Upper lobe of right lung (tissue), 1 donor: ENCODE results near the gene MGAT3. TPM values are rescaled to one million over a fixed set of nuclear protein-coding genes. Genes with fewer than 3 reads are reported as not detected.

Experiments used
- ATAC-seq: fragments of 200-7000 bp; cut with Tn5 transposase; one replicate; pipeline ENCODE4 v1.9.1; 2020; ENCODE audit warnings: mild to moderate bottlenecking, moderate library complexity
- DNase-seq: peaks from one replicate; pipeline ENCODE4 v3.0.0-alpha.2; 2020
- H3K27ac ChIP-seq: fragments of 200-600 bp; one replicate; pipeline ENCODE4 v1.8.0; 2022
- H3K27me3 ChIP-seq: fragments of 200-600 bp; one replicate; pipeline ENCODE4 v1.8.0; 2022; ENCODE audit warnings: mild to moderate bottlenecking
- H3K36me3 ChIP-seq: fragments of 200-600 bp; one replicate; pipeline ENCODE4 v1.8.0; 2022
- H3K4me1 ChIP-seq: fragments of 200-600 bp; one replicate; pipeline ENCODE4 v1.8.0; 2022
- H3K4me3 ChIP-seq: fragments of 200-600 bp; one replicate; pipeline ENCODE4 v1.8.0; 2022; ENCODE audit warnings: mild to moderate bottlenecking
- H3K9me3 ChIP-seq: fragments of 200-600 bp; one replicate; pipeline ENCODE4 v1.8.0; 2022
- intact Hi-C: fragments of 100-400 bp; cut with DNase I; formaldehyde crosslinking; loops from one replicate; pipeline ENCODE4 v1.11.0; 2022
- total RNA-seq: library from RNA; stranded (reverse); fragmentation: NEBNext Ultra II Directional; extraction: Animal tissue kit (Norgen Biotek cat#: 25700); gene quantifications from one replicate; pipeline ENCODE4 v1.2.1, GENCODE V29; 2021
- TF ChIP-seq, protein P1 (sequence below): fragments of 200-600 bp; IDR thresholded peaks from one replicate; pipeline ENCODE4 v1.8.0; 2022; ENCODE audit warnings: antibody characterized with exemption
- donor health status: DM: no; HTN: yes; CAD: no; lungs with severe emphysema.

The MGAT3 gene
- total RNA-seq, 1 donor from 2014 or later, result 34.8 TPM

DNA sequence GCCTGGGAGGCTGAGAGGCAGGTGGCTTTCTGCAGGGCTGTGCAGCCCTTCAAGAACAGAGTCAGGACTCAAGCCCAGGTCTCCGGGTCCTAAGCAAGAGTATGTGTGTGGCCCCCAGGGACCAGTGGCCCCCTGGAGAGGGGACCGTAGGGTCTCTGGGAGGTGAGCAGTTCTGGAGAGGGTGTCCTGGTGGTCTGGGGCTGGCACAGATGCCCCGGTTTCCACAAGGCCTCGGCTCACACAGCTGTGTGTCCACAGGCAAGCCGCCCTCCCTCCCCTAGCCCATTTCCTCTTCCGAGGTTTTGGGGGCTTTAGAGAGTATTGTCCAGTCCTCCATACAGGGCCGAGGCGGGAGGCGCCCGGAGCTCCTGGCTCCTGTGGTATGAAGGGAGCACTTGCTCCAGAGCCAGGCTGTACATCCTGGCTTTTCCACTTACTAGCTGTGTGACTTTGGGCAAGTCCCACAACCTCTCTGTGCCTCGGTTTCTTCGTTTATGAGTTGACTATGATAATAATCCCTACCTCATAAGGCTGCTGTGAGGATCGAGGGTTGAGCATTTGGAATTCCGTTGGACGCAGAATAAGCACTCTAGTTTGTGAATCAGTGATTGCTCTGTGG lies 79.1 kb downstream of the MGAT3 start:
- Histone ChIP-seq H3K36me3 (peaks cover 2% of the 10 kb centered on the region), H3K27me3 (no peaks in the 10 kb centered on the region), H3K4me3 (no peak overlapping the region), H3K4me1 (peaks cover 15% of the 10 kb centered on the region), H3K27ac (no peak overlapping the region), H3K9me3 (no peaks in the 10 kb centered on the region)
- TF ChIP-seq, protein P1, sequence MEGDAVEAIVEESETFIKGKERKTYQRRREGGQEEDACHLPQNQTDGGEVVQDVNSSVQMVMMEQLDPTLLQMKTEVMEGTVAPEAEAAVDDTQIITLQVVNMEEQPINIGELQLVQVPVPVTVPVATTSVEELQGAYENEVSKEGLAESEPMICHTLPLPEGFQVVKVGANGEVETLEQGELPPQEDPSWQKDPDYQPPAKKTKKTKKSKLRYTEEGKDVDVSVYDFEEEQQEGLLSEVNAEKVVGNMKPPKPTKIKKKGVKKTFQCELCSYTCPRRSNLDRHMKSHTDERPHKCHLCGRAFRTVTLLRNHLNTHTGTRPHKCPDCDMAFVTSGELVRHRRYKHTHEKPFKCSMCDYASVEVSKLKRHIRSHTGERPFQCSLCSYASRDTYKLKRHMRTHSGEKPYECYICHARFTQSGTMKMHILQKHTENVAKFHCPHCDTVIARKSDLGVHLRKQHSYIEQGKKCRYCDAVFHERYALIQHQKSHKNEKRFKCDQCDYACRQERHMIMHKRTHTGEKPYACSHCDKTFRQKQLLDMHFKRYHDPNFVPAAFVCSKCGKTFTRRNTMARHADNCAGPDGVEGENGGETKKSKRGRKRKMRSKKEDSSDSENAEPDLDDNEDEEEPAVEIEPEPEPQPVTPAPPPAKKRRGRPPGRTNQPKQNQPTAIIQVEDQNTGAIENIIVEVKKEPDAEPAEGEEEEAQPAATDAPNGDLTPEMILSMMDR, result no peak
- ATAC-seq, result no peak
- DNase-seq, result no peak
- intact Hi-C loops, result loop anchor here (5.0 kb wide), 1 partner anchor 486 kb away; no protein-coding TSS in a partner anchor

DNA sequence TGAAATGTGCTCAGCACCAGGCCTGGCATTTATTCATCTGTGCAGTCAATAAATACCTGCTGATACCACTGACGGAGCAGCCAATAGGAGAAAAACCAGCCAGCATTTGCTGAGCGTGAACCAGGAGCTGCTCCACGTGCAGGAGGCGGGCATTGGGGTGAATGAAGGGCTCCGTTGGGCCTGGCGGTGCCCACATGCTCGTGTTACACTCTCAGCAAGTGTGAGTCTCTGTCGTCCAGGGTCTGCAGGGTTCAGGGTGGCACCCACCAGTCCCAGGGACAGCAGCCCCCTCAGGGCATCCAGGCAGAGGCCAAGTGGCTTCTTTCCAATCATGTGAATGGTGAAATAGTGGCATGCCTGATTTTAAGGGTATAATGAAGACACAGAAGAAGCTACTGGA lies 79.9 kb downstream of the MGAT3 start:
- H3K27me3 ChIP-seq, result no peaks in the 10 kb centered on the region
- intact Hi-C loops, result loop anchor here (5.0 kb wide), 1 partner anchor 486 kb away; no protein-coding TSS in a partner anchor
- H3K27ac ChIP-seq, result no peak overlapping the region
- no peaks in the 10 kb centered on the region for H3K9me3 ChIP-seq
- H3K36me3 ChIP-seq, result no peaks in the 10 kb centered on the region
- H3K4me3 ChIP-seq, result no peak overlapping the region
- ATAC-seq (no peak), DNase-seq (no peak)
- peaks cover 8% of the 10 kb centered on the region for H3K4me1 ChIP-seq
- TF ChIP-seq, protein P1, result no peak

DNA sequence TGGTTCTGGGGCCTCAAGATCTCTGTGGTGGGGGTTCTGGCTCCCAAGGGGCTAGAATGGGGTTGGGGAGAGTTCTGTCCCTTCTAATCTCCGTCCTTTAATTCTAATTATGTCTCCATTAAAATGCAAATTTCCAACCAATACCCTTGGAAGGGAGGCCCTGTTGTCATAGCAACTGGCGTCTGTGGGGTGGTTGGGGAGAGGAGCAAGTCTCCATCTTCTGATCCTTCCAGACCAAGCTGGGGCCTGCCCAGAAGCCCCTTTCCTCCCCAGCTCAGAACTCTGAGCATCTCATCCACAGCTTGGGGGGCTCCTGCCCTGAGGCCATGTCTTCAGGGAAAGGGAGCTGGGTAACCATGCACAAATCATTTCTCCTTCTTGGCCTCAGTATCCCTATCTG lies 81.2 kb downstream of the MGAT3 start:
- Histone ChIP-seq H3K4me3 (no peak overlapping the region), H3K36me3 (no peaks in the 10 kb centered on the region), H3K27me3 (peaks cover 3% of the 10 kb centered on the region), H3K4me1 (peaks cover 5% of the 10 kb centered on the region), H3K27ac (no peak overlapping the region), H3K9me3 (no peaks in the 10 kb centered on the region)
- intact Hi-C loops, result loop anchor here (5.0 kb wide), 1 partner anchor 484 kb away; no protein-coding TSS in a partner anchor
- TF ChIP-seq, protein P1, result no peak
- DNase-seq (no peak), ATAC-seq (no peak)

Other genes with a start within 250 kb of the MGAT3 start
- 29.8 TPM for gene PDGFB, start 212.0 kb upstream of the MGAT3 start, total RNA-seq
- gene RPL3, start 137.4 kb upstream of the MGAT3 start, total RNA-seq, result 1,573 TPM
- gene SYNGR1, start 107.0 kb upstream of the MGAT3 start, total RNA-seq, result 14.0 TPM
- 31.0 TPM for gene TAB1, start 57.2 kb upstream of the MGAT3 start, total RNA-seq
- gene MIEF1, start 45.3 kb downstream of the MGAT3 start, total RNA-seq, result 24.3 TPM
- gene ATF4, start 63.5 kb downstream of the MGAT3 start, total RNA-seq, result 327 TPM
- gene RPS19BP1, start 75.7 kb downstream of the MGAT3 start, total RNA-seq, result 72.5 TPM
- 0.32 TPM for gene CACNA1I, start 113.7 kb downstream of the MGAT3 start, total RNA-seq